Activated CD4-positive, alpha-beta T cell treated with anti-CD3 and anti-CD28 coated beads, Interleukin-2, amount 50 U/mL, for 24 hours (primary cell): ENCODE measurements around the gene RASAL1.

Experiments used
- DNase-seq, 2 donors: peaks; one replicate each; pipeline ENCODE4 v3.0.0-alpha.2; 2020; ENCODE audit warnings: low read depth in 1 of 2, low spot score in 1 of 2

RASAL1 gene

GRCh38 chr12:113077057-113077858 lies 58.3 kb downstream of the RASAL1 start:
- no peak for DNase-seq

GRCh38 chr12:113075137-113075683 lies 60.4 kb downstream of the RASAL1 start:
- no peak for DNase-seq

- DNase-seq, result no peak
Measured at GRCh38 chr12:113073586-113073985, 62.0 kb downstream of the RASAL1 start.

- DNase-seq, result no peak
Measured at GRCh38 chr12:113072136-113072535, 63.4 kb downstream of the RASAL1 start.

GRCh38 chr12:113071135-113072112 lies 64.1 kb downstream of the RASAL1 start:
- DNase-seq, result no peak

GRCh38 chr12:113070117-113070906 lies 65.2 kb downstream of the RASAL1 start:
- DNase-seq, result no peak

- DNase-seq, result no peak
Measured at GRCh38 chr12:113069751-113070116, 65.8 kb downstream of the RASAL1 start.

GRCh38 chr12:113069149-113069548 lies 66.4 kb downstream of the RASAL1 start:
- no peak for DNase-seq

GRCh38 chr12:113067987-113068935 lies 67.3 kb downstream of the RASAL1 start:
- no peak for DNase-seq

GRCh38 chr12:113066813-113067400 lies 68.7 kb downstream of the RASAL1 start:
- DNase-seq, result no peak

GRCh38 chr12:113065126-113066007 lies 70.2 kb downstream of the RASAL1 start:
- no peak for DNase-seq

- no peak for DNase-seq
Measured at GRCh38 chr12:113064395-113065125, 71.0 kb downstream of the RASAL1 start.

GRCh38 chr12:113063396-113064350 lies 71.9 kb downstream of the RASAL1 start:
- DNase-seq, result no peak

GRCh38 chr12:113062502-113063395 lies 72.8 kb downstream of the RASAL1 start:
- DNase-seq, result no peak

- DNase-seq, result no peak
Measured at GRCh38 chr12:113061061-113061694, 74.4 kb downstream of the RASAL1 start.
